Muscle of back (tissue), 11 donors: ENCODE data around the gene HS3ST6. TPM values are rescaled to one million over a fixed set of nuclear protein-coding genes. Genes with fewer than 3 reads are reported as not detected.
"Not testable (repeated sequence)": the region's sequence is repeated elsewhere in the genome, so short reads cannot be mapped to it uniquely, and the experiment has no call there.

Experiments
- DNase-seq, 3 donors: peaks; one replicate each; pipeline versions ENCODE4 v3.0.0 to v3.0.0-alpha.2; 2013
- polyA plus RNA-seq, 10 donors: library from polyadenylated mRNA; unstranded; fragments of 120-200 nt; gene quantifications; one replicate each; pipeline ENCODE4 v1.2.1, GENCODE V29; 2013; ENCODE audit not compliant: insufficient read length in 10 of 10

Gene HS3ST6
- polyA plus RNA-seq, 10 donors, result 1.6 to 4.3 TPM; not detected in 8

DNA sequence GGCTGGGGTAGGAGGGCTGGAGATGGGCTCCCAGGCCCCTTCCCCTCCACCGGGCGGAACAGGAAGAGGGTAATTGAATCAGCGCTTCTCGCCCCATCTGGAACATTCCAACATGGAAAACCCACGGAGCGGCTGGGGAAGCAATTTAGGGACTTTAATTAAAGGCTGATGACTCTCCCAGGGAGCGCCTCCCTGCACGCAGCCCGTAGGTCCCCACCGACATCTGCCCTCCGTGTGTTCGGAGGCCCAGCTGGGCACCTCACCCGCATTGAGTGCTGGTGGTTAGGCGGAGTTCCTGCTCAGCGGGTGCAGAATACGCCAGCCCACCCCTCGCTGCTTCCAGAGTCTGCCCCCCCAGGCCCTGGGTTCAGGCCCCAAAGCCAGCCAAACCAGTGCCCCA is 10.0 kb downstream of the HS3ST6 start:
- no peak for DNase-seq

- DNase-seq, result no peak
Observed at GRCh38 chr16:1907226-1907860, 10.9 kb downstream of the HS3ST6 start.

DNA sequence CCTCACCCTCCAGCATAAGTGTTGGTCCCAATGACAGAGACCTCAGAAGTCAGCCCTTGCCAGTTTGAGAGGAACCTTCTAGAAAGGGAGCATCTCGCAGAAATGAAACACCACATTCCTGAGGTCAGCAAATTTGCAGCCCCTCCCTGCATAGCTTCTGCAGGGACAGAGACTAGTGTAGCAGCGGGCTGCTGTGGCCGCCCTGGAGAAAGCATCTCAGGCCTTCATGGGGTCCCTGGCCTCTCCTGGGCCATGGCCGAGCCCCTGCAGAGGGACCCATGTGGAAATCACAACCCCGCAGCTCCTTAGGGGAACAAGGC is 11.4 kb downstream of the HS3ST6 start:
- DNase-seq, result no peak

DNA sequence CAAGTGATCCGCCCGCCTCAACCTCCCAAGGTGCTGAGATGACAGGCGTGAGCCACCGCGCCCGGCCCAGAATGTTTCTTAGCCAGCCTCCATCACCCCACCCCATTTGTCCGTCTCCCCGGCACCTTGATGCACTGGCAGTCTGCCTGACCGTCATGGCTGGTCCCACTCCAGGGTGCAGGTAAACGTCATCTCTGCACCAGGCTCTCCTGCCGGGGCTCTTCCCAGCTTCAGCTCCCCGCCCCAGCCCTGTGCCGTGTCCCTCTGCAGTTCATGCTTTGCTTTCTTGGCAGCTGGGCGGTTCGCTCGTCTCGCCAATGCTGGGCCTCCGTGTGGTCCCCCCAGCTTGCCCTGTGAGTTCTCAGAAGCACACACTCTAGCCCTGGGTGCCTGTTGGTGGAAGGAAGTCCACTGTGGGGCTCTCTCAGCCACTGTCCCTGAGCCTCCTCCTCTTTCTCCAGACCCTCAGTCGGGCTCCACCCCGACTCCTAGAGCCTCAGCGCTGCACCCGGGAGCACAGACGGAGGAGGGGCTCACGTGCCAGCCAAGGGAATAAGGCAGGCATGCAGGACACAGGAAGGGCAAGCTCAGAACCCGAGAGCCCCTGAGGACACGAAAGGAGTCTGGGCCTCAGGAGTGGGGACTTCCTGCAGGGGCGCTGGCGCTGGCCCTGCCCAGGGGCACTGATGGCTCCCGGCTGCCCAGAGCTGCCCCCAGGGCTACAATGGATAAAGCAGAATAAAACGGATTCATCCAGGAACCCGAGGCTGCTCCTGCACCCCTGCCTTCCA is 12.0 kb downstream of the HS3ST6 start:
- no peak for DNase-seq

DNA sequence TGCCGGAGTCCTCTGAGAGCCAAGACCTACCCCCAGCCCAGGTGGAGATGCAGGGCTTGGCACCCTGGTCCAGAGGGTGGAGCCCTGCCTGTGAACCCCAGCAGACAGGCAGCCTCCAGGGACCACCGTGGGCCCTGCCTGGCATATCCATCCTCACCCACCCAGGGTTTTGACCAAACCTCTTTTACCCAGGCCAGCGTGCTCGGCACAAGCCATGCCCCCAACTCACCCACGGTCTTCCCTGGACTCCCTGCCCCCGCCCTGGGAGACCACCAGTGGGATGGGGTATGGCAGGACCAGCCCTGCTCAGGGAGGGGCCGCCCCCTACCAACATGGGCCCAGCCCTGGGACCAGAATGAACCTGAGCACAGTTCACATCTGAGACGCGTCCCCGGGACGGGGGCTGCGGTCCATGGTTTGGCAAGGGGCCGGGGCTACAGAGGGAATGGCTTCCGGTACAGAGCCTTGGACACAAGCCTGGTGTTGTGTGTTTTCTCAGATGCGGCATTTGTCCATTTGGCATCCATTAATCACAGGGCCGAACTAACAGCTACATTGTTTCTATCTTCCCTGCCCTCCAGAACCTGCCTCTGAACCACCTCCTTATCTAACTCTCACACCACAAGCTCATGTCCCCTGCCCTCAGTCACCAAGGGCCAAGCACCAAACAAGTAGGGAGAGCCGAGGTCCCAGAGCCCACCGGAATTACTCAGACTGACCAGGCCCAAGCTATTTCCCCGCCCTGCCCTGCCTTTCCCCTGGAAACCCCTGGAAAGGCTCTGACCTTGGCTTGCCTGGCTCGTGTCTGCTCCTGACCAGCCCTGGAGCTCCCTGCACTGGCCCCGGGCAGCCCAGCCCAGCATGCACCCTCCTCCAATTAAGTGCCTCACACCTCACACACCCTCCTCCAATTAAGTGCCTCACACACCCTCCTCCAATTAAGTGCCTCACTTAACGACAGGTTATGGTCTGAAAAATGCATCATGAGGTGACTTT is 14.1 kb downstream of the HS3ST6 start:
- DNase-seq, result peak in 1 of 3 donors; percentile 49

GRCh38 chr16:1903220-1903574 is 15.0 kb downstream of the HS3ST6 start:
- no peak for DNase-seq

GRCh38 chr16:1902547-1903219 is 15.5 kb downstream of the HS3ST6 start:
- DNase-seq, result no peak

GRCh38 chr16:1900452-1900774 is 17.8 kb downstream of the HS3ST6 start:
- no peak for DNase-seq

DNA sequence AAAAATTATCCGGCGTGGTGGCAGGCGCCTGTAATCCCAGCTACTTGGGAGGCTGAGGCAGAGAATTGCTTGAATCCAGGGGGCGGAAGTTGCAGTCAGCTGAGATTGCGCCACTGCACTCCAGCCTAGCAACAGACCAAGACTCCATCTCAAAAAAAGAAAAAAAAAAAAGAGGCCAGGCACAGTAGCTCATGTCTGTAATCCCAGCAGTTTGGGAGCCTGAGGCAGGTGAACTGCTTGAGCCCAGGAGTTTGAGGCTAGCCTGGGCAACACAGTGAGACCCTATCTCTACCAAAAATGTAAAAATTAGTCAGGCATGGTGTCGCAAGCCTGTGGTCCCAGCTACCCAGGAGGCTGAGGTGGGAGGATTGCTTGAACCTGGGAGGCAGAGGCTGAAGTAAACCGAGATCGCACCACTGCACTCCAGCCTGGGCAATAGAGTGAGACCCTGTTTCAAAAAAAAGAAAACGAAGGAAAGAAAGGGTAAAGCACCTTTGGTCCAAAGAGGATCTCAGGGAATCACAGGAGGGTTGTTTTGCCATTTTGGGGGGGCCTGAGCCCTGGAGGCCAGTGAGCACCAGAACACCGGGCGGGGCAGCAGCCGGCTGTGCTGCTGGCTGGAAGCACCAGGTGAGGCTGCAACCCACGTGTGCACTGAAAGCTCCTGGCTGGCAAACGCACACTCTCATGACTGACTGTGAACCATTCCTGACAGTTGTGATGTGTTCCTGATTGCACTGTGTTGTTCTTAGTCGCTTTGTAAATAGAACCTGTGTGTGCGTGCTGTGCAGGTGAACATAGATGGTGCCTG is 18.4 kb downstream of the HS3ST6 start:
- DNase-seq, result no peak

GRCh38 chr16:1897692-1898091 is 20.5 kb downstream of the HS3ST6 start:
- not testable (repeated sequence) for DNase-seq

DNA sequence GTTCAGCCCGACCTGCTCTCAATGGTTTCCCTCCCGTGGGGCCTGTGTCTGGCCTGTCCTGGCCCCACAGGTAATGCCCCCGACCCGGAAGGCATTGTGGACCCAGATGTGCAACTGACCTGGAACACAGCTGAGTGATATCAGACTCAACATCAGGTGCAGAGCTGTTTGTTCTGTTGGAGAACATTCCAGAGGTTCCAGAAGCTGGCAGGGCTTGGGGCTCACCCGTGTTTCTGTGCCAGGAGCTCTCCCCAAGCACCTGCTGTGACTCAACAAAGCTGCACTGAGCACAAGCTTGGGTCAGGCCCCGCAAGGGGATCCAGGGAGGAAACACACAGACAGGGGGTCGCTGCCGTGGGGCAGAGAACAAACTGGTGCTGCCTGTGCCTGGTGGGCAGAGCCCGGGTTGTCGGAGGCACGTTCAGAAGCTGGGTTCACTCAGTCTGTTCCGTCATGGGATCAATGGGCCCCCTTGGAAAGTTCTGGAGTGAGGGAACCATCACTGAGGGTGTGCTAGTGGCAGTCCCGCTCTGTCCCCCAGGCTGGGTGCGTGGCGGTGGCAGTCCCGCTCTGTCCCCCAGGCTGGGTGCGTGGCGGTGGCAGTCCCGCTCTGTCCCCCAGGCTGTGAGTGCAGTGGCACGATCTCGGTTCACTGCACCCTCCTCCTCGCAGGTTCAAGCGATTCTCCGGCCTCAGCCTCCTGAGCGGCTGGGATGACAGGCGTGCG is 22.1 kb downstream of the HS3ST6 start:
- DNase-seq, result no peak

GRCh38 chr16:1895068-1895467 is 23.1 kb downstream of the HS3ST6 start:
- no peak for DNase-seq

DNA sequence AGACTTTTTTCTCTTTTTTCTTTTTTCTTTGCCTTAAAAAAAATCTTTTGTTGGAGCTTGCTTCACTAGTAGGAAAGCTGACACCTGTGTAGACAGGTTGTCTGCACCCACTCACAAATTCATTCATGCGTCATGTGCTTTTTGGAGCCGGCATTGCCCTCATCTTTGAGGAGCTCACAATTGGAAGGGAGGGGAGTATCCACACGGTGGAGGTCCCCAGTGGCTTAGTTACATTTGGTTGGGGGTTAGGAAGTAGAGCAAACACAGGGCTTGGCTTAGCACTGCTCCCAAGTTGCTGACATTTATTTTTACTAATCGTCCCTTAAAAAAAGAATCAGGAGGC is 27.5 kb downstream of the HS3ST6 start:
- no peak for DNase-seq

- no peak for DNase-seq
Observed at GRCh38 chr16:1890024-1890707, 28.0 kb downstream of the HS3ST6 start.

GRCh38 chr16:1887711-1888354 is 30.4 kb downstream of the HS3ST6 start:
- no peak for DNase-seq

- DNase-seq, result no peak
Observed at GRCh38 chr16:1884889-1885288, 33.3 kb downstream of the HS3ST6 start.

DNA sequence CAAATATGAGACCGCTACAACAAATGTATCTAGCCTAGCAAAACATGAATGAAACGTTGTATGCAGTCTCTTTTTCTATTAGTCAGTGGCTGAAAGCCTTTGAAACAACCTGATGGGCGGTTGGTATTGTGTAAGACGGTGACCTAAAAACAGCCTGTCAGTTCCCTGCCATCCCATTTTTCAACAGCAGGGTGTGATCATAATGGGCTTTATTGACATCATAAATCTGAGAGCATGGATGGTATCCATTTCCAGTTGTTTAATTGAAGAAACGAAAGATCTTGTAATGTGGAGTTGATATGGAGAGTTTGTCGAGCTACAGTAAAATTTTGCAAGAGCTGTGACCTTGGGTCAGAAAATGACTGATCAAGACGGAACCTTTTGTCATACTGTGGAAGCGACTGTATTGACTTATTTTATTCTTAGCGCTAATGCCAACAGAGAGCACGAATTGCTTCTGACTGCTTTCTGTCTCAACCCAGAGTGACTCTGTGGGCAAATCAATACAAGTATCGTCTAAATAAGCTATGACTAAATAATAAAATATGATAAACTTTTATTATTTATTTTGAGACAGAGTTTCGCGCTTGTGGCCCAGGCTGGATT is 34.0 kb downstream of the HS3ST6 start:
- no peak for DNase-seq

- not testable (repeated sequence) for DNase-seq
Observed at GRCh38 chr16:1881172-1881571, 37.0 kb downstream of the HS3ST6 start.

DNA sequence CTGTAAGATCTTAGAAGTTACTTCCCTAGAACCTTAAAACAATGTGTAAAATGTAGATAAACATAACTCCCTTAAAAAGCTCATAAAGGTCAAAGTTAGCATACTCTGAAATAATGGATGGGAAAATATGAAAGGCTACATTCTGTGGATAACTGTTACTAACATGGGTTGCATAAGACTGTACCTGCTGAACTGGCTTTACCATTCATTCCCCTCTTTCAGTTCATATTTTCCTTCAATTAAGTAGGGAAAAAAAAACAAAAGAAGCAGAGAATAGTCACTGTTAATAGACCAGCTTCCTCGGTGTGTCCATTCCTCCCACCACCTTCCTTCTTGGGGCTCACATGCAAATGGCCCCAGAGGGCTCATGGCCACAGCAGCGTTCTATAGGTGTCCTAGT is 38.7 kb downstream of the HS3ST6 start:
- DNase-seq, result no peak
